Measurements from ENCODE around the gene DDA1.

DNA sequence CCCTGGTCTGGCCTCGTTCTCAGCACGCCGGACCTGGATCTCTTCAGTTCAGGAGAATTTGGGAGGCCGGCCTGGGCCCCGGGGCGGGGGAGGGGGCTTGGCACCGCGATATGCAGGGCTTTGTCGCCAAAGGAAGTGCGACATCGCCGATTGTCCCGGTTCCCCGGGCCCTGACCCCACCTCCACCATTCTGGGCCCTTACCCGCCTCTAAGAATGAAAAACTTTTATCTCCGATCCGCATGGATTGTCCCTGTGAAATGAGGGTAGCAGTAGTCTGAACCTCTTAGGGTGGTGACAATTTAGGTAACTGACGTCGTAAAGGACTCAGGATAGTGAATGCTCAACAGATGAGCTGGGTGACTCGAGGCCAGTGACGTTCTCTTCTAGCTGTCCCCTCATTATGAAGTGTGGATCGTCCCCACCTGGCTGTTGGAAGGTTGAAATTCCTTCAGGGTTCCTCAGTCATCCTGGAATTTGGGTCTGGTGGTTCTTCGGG lies 650 bp downstream of the DDA1 start:
- no peak for TF ChIP-seq ELF4 (CRISPR knock-in tag; IDR thresholded peaks at IDR 0.05)
- TF ChIP-seq, protein P1, sequence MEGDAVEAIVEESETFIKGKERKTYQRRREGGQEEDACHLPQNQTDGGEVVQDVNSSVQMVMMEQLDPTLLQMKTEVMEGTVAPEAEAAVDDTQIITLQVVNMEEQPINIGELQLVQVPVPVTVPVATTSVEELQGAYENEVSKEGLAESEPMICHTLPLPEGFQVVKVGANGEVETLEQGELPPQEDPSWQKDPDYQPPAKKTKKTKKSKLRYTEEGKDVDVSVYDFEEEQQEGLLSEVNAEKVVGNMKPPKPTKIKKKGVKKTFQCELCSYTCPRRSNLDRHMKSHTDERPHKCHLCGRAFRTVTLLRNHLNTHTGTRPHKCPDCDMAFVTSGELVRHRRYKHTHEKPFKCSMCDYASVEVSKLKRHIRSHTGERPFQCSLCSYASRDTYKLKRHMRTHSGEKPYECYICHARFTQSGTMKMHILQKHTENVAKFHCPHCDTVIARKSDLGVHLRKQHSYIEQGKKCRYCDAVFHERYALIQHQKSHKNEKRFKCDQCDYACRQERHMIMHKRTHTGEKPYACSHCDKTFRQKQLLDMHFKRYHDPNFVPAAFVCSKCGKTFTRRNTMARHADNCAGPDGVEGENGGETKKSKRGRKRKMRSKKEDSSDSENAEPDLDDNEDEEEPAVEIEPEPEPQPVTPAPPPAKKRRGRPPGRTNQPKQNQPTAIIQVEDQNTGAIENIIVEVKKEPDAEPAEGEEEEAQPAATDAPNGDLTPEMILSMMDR (IDR thresholded peaks at IDR 0.05 in 2 of 3, conservative IDR thresholded peaks at IDR 0.05 in 1 of 3; ENCODE audit: insufficient read depth in 2 of 3, low read depth in 1 of 3, low read length in 3 of 3) = no peak
- TF ChIP-seq EP300 (IDR thresholded peaks at IDR 0.05; ENCODE audit: low read length) = no peak
- TF ChIP-seq, protein P2, sequence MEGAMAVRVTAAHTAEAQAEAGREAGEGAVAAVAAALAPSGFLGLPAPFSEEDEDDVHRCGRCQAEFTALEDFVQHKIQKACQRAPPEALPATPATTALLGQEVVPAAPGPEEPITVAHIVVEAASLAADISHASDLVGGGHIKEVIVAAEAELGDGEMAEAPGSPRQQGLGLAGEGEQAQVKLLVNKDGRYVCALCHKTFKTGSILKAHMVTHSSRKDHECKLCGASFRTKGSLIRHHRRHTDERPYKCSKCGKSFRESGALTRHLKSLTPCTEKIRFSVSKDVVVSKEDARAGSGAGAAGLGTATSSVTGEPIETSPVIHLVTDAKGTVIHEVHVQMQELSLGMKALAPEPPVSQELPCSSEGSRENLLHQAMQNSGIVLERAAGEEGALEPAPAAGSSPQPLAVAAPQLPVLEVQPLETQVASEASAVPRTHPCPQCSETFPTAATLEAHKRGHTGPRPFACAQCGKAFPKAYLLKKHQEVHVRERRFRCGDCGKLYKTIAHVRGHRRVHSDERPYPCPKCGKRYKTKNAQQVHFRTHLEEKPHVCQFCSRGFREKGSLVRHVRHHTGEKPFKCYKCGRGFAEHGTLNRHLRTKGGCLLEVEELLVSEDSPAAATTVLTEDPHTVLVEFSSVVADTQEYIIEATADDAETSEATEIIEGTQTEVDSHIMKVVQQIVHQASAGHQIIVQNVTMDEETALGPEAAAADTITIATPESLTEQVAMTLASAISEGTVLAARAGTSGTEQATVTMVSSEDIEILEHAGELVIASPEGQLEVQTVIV (CRISPR knock-in tag; IDR thresholded peaks at IDR 0.05; ENCODE audit: borderline replicate concordance) = no peak
- no peak for TF ChIP-seq E2F3 (CRISPR knock-in tag; IDR thresholded peaks at IDR 0.05)
- TF ChIP-seq, protein P3, sequence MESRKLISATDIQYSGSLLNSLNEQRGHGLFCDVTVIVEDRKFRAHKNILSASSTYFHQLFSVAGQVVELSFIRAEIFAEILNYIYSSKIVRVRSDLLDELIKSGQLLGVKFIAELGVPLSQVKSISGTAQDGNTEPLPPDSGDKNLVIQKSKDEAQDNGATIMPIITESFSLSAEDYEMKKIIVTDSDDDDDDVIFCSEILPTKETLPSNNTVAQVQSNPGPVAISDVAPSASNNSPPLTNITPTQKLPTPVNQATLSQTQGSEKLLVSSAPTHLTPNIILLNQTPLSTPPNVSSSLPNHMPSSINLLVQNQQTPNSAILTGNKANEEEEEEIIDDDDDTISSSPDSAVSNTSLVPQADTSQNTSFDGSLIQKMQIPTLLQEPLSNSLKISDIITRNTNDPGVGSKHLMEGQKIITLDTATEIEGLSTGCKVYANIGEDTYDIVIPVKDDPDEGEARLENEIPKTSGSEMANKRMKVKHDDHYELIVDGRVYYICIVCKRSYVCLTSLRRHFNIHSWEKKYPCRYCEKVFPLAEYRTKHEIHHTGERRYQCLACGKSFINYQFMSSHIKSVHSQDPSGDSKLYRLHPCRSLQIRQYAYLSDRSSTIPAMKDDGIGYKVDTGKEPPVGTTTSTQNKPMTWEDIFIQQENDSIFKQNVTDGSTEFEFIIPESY (CRISPR knock-in tag; IDR thresholded peaks at IDR 0.05) = no peak
- TF ChIP-seq NR3C1 (CRISPR knock-in tag; IDR thresholded peaks at IDR 0.05) = no peak
- TF ChIP-seq FOXK1 (CRISPR knock-in tag; IDR thresholded peaks at IDR 0.05; ENCODE audit: borderline replicate concordance) = no peak

Data from K562 (cell line).